Upper lobe of right lung (tissue), 1 donor: ENCODE data around the gene TAF3. TPM values are rescaled to one million over a fixed set of nuclear protein-coding genes. Genes with fewer than 3 reads are reported as not detected.
A peak's percentile ranks its signal among the peaks of the same experiment; 100 is the strongest.

Source experiments
- ATAC-seq: fragments of 200-7000 bp; cut with Tn5 transposase; one replicate; pipeline ENCODE4 v1.9.1; 2020; ENCODE audit warnings: mild to moderate bottlenecking, moderate library complexity
- DNase-seq: peaks from one replicate; pipeline ENCODE4 v3.0.0-alpha.2; 2020
- H3K27ac ChIP-seq: fragments of 200-600 bp; one replicate; pipeline ENCODE4 v1.8.0; 2022
- H3K27me3 ChIP-seq: fragments of 200-600 bp; one replicate; pipeline ENCODE4 v1.8.0; 2022; ENCODE audit warnings: mild to moderate bottlenecking
- H3K36me3 ChIP-seq: fragments of 200-600 bp; one replicate; pipeline ENCODE4 v1.8.0; 2022
- H3K4me1 ChIP-seq: fragments of 200-600 bp; one replicate; pipeline ENCODE4 v1.8.0; 2022
- H3K4me3 ChIP-seq: fragments of 200-600 bp; one replicate; pipeline ENCODE4 v1.8.0; 2022; ENCODE audit warnings: mild to moderate bottlenecking
- H3K9me3 ChIP-seq: fragments of 200-600 bp; one replicate; pipeline ENCODE4 v1.8.0; 2022
- intact Hi-C: fragments of 100-400 bp; cut with DNase I; formaldehyde crosslinking; loops from one replicate; pipeline ENCODE4 v1.11.0; 2022
- total RNA-seq: library from RNA; stranded (reverse); fragmentation: NEBNext Ultra II Directional; extraction: Animal tissue kit (Norgen Biotek cat#: 25700); gene quantifications from one replicate; pipeline ENCODE4 v1.2.1, GENCODE V29; 2021
- TF ChIP-seq, protein P1 (sequence below): fragments of 200-600 bp; IDR thresholded peaks from one replicate; pipeline ENCODE4 v1.8.0; 2022; ENCODE audit warnings: antibody characterized with exemption
- donor health status: DM: no; HTN: yes; CAD: no; lungs with severe emphysema.

TAF3 gene
- total RNA-seq, 1 donor from 2014 or later, result 11.8 TPM

DNA sequence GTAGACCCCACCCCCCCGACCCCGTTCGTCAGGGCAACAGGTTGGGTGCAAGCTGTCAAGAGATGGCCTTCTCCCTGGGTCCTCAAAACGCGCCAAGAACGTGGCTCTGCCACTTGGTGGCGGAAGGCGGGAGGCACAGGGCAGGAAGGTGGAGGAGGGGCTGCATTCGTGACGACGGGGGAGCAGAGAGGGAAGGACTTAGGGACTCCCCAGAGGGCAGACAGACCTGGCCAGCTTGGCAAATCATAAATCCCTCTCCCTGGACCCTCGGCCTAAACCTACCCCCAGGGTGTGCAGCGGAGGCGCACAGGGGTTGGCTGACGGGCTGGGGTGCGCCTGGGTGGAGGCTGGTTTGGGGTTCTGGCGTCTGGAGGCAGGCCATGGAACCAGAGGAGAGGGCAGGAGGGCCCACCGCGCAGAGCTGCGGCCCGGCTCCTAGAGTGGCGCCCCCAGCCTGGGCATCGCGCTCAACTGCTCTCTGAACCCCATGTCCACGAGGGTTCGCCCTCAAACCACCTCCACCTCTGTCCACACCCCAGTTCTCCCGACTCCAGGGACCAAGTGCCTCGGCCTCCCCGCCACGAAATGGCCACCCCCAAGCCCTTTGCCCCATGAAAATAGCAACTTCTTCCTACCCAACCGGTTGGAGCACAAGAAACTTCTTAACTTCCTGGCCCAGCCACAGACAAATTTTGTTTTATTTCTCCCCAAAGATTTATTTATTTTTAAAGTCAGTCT lies 225.4 kb downstream of the TAF3 start:
- ATAC-seq (peak; percentile 22), DNase-seq (no peak)
- TF ChIP-seq, protein P1, sequence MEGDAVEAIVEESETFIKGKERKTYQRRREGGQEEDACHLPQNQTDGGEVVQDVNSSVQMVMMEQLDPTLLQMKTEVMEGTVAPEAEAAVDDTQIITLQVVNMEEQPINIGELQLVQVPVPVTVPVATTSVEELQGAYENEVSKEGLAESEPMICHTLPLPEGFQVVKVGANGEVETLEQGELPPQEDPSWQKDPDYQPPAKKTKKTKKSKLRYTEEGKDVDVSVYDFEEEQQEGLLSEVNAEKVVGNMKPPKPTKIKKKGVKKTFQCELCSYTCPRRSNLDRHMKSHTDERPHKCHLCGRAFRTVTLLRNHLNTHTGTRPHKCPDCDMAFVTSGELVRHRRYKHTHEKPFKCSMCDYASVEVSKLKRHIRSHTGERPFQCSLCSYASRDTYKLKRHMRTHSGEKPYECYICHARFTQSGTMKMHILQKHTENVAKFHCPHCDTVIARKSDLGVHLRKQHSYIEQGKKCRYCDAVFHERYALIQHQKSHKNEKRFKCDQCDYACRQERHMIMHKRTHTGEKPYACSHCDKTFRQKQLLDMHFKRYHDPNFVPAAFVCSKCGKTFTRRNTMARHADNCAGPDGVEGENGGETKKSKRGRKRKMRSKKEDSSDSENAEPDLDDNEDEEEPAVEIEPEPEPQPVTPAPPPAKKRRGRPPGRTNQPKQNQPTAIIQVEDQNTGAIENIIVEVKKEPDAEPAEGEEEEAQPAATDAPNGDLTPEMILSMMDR, result no peak
- Histone ChIP-seq H3K36me3 (no peaks in the 10 kb centered on the region), H3K4me1 (peaks cover 21% of the 10 kb centered on the region), H3K9me3 (no peaks in the 10 kb centered on the region), H3K4me3 (no peak overlapping the region), H3K27me3 (peaks cover 100% of the 10 kb centered on the region), H3K27ac (no peak overlapping the region)
- intact Hi-C loops, result no loop called here

DNA sequence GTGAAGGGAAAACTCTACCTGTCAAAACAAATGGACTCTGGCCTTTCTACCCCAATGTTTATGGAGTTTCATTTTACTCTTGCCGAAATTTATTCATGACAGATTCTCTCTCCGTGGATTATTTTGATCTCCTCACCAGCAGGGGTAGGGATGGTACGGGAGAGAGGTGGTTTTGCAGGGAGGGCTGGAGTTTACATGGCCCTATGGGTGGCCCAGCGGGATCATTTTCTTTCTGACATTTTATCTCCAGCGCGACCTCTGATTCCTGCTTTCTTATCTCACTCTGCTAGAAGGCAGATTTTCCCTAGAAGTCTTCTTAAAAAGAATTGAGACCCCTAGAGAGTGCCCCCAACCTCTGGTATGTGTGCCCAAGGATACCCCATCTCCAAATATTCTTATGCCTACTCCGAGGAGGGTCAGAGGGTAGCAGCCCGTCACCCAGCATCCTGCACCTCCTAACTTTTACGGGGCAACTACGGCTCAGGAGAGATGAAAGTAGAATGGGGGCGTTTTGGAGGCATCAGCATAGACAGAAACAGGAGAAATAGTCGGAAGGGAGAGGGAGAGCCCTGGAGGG lies 226.1 kb downstream of the TAF3 start:
- TF ChIP-seq, protein P1, result no peak
- Histone ChIP-seq H3K36me3 (no peaks in the 10 kb centered on the region), H3K4me3 (no peak overlapping the region), H3K27me3 (peaks cover 100% of the 10 kb centered on the region), H3K27ac (no peak overlapping the region), H3K4me1 (peaks cover 26% of the 10 kb centered on the region), H3K9me3 (no peaks in the 10 kb centered on the region)
- DNase-seq (no peak), ATAC-seq (no peak)
- intact Hi-C loops, result no loop called here

DNA sequence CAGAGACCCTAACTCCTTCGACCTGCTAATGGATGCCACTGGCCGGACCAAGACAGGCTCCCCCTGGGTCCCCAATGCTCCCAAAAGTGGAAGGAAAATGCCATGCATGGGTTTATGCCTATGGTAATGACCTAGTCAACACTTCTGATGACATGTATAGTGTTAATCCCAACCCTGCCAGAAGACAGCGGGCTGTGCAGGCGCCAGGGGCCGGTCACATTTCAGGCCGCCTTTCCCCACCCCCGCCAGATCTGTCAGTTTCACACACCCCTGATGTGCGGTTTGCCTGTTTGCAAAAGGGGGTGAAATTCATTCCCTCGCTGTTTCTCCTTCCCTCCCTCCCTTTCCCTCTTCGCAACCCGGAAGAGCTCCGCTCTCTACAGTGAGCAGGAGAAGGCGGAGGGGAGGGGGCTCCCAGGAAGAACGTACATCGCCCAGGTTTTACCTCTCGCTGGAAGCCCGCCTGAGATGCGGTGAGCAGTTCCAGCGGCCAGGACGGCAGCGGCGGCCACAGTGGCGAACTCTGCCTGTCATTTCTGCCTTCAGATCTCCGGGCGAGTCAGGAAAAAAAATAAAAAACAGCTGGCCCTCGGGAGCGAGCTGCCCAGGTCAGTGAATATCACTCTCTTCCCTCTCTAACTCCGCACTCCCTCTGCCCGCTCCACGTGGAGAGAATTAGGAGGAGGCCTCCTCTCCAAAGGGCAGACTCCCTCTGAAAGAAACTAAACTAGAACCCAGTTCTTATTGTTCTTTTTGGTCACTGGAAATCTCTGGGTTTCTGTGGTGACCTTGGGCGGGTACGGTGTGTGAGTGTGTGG lies 226.8 kb downstream of the TAF3 start:
- DNase-seq (no peak), ATAC-seq (peak; percentile 20)
- Histone ChIP-seq H3K27me3 (peaks cover 100% of the 10 kb centered on the region), H3K4me1 (peaks cover 32% of the 10 kb centered on the region), H3K27ac (no peak overlapping the region), H3K4me3 (peak overlapping the region; percentile 25), H3K9me3 (no peaks in the 10 kb centered on the region), H3K36me3 (no peaks in the 10 kb centered on the region)
- TF ChIP-seq, protein P1, result no peak
- intact Hi-C loops, result no loop called here

DNA sequence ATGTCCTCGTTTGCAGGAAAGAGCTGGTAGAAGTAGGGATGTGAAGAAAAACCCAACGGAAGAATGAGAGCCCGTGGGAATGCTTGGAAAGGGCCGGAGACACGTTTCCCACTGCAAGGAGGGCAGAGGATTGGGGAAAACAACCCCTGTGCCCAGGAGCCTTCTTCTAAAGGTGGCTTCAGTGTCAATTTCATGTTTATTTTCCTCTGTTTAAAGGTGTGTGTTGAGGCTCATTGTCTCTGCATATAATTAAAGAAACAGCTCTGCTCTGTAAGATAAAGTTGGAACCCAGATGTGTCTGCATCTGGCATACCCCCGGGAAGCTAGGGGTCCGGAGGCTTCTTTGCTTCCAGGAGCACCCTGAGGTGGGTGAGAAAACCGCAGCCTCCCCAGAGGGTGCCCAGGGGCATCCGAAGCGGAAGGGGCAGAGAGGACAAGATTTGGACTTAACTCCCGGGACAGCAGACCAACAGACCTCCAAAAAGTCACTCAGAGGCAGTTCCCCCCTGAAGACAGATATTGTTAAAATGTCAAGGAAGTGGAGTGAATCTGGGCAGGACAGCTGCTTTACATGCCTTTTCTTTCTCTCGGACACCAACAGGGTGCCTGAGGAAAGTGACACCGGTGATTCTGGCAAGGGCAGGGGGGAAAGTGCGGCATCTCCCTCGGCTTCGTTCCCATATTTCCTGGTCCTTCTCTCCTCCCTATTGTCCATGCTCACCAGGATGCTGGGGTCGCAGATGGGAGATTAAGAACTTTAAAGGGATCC lies 227.6 kb downstream of the TAF3 start:
- Histone ChIP-seq H3K27ac (no peak overlapping the region), H3K9me3 (no peaks in the 10 kb centered on the region), H3K4me3 (no peak overlapping the region), H3K36me3 (no peaks in the 10 kb centered on the region), H3K4me1 (peaks cover 40% of the 10 kb centered on the region), H3K27me3 (peaks cover 100% of the 10 kb centered on the region)
- ATAC-seq, result no peak
- TF ChIP-seq, protein P1, result no peak
- intact Hi-C loops, result no loop called here
- no peak for DNase-seq
